ENCODE data around the gene ADCK1. TPM values are rescaled to one million over a fixed set of nuclear protein-coding genes. Genes with fewer than 3 reads are reported as not detected.

Gene ADCK1
- total and polyA plus RNA-seq, 2 experiments from 2014 or later = 6.7 to 11.2 TPM

DNA sequence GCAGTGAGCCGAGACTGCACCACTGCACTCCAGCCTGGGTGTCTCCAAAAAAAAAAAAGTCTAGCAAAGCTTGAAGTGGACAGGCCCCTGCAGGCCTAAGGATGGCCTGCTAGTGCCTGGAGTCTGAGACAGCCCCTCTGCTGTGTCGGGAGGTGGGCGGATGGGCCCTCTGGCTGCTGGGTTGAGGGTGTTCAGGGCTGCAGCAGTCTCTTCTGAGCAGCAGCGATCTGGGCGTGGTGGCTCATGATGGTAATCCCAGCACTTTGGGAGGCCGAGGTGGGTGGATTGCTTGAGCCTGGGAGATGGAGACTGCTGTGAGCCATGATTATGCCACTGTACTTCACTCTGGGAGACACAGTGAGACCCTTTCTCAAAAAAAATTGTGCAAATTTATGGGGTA lies 57.0 kb downstream of the ADCK1 start (continued):
- TF ChIP-seq, protein P1, sequence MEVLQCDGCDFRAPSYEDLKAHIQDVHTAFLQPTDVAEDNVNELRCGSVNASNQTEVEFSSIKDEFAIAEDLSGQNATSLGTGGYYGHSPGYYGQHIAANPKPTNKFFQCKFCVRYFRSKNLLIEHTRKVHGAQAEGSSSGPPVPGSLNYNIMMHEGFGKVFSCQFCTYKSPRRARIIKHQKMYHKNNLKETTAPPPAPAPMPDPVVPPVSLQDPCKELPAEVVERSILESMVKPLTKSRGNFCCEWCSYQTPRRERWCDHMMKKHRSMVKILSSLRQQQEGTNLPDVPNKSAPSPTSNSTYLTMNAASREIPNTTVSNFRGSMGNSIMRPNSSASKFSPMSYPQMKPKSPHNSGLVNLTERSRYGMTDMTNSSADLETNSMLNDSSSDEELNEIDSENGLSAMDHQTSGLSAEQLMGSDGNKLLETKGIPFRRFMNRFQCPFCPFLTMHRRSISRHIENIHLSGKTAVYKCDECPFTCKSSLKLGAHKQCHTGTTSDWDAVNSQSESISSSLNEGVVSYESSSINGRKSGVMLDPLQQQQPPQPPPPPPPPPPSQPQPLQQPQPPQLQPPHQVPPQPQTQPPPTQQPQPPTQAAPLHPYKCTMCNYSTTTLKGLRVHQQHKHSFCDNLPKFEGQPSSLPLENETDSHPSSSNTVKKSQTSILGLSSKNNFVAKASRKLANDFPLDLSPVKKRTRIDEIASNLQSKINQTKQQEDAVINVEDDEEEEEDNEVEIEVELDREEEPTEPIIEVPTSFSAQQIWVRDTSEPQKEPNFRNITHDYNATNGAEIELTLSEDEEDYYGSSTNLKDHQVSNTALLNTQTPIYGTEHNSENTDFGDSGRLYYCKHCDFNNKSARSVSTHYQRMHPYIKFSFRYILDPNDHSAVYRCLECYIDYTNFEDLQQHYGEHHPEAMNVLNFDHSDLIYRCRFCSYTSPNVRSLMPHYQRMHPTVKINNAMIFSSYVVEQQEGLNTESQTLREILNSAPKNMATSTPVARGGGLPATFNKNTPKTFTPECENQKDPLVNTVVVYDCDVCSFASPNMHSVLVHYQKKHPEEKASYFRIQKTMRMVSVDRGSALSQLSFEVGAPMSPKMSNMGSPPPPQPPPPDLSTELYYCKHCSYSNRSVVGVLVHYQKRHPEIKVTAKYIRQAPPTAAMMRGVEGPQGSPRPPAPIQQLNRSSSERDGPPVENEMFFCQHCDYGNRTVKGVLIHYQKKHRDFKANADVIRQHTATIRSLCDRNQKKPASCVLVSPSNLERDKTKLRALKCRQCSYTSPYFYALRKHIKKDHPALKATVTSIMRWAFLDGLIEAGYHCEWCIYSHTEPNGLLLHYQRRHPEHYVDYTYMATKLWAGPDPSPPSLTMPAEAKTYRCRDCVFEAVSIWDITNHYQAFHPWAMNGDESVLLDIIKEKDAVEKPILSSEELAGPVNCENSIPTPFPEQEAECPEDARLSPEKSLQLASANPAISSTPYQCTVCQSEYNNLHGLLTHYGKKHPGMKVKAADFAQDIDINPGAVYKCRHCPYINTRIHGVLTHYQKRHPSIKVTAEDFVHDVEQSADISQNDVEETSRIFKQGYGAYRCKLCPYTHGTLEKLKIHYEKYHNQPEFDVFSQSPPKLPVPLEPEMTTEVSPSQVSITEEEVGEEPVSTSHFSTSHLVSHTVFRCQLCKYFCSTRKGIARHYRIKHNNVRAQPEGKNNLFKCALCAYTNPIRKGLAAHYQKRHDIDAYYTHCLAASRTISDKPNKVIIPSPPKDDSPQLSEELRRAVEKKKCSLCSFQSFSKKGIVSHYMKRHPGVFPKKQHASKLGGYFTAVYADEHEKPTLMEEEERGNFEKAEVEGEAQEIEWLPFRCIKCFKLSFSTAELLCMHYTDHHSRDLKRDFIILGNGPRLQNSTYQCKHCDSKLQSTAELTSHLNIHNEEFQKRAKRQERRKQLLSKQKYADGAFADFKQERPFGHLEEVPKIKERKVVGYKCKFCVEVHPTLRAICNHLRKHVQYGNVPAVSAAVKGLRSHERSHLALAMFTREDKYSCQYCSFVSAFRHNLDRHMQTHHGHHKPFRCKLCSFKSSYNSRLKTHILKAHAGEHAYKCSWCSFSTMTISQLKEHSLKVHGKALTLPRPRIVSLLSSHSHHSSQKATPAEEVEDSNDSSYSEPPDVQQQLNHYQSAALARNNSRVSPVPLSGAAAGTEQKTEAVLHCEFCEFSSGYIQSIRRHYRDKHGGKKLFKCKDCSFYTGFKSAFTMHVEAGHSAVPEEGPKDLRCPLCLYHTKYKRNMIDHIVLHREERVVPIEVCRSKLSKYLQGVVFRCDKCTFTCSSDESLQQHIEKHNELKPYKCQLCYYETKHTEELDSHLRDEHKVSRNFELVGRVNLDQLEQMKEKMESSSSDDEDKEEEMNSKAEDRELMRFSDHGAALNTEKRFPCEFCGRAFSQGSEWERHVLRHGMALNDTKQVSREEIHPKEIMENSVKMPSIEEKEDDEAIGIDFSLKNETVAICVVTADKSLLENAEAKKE (CRISPR knock-in tag; IDR thresholded peaks at IDR 0.05) = no peak
- TF ChIP-seq STAT1 (IDR thresholded peaks at IDR 0.05; ENCODE audit: unreplicated experiment) (no peak), POLR2AphosphoS5 (IDR thresholded peaks at IDR 0.05; ENCODE audit: low read depth) (no peak)

DNA sequence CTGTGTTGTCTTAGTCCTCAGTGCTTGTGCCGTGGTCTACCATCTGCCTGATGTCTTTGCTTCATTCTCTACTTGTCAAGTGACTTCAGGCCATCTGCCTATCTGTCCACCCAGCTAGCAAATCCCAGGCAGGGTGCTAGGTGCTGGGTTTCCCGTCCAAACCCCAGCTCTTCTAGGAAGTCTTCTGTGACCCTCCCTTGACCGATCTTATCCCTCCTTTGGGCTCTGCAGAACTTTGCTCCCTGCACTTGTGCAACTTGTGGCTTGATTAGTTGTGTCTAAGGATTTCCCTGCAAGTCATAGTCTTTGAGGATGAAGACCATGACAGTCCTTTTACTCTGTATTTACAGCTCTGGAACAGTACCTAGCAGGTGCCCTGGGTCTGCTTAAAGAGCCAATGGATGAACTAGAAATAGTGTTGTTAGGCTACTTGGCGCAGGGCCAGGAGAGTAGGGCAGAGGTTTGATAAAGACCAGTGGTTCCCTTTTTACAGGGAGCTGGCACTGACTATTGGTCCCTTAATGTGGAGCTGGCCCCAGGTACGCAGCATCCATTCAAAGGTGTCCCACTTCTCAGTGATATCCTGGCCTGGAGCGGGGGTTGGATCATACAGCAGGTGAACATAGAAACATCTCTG lies 60.1 kb downstream of the ADCK1 start:
- H3K27ac Mint-ChIP-seq = no peak overlapping the region
- no peaks in the 10 kb centered on the region for H3K9me3 Mint-ChIP-seq
- Histone ChIP-seq H3K36me3 (ENCODE audit: insufficient read depth) (no peaks in the 10 kb centered on the region), H3K4me3 (no peak overlapping the region), H3K79me2 (replicated peaks; ENCODE audit: insufficient read depth) (no peaks in the 10 kb centered on the region), H4K20me1 (replicated peaks; ENCODE audit: insufficient read depth) (no peaks in the 10 kb centered on the region), H2AFZ (no peak overlapping the region), H3F3A (replicated peaks; ENCODE audit: low read depth) (no peaks in the 10 kb centered on the region), H3K4me2 (no peak overlapping the region), H3K27ac (ENCODE audit: low read depth) (no peak overlapping the region), H3K27me3 (ENCODE audit: insufficient read depth) (no peaks in the 10 kb centered on the region), H3K4me1 (ENCODE audit: insufficient read depth) (no peaks in the 10 kb centered on the region), H3K9me2 (ENCODE audit: insufficient read depth) (no peaks in the 10 kb centered on the region)
- H3K36me3 Mint-ChIP-seq (ENCODE audit: low read depth) = peaks cover 4% of the 10 kb centered on the region; the same call in 2 of the 3 replicates
- no peak for DNase-seq (ENCODE audit: low spot score)
- 0 out of 3 replicates have a peak, but pooled peaks cover under 1% of the 10 kb centered on the region for H3K4me1 Mint-ChIP-seq
- H3K27me3 Mint-ChIP-seq (ENCODE audit: insufficient read depth, low read depth, poor library complexity) = peaks cover 4% of the 10 kb centered on the region
- H3K4me3 Mint-ChIP-seq = no peak overlapping the region
- ATAC-seq = no peak
- no peak for TF ChIP-seq POLR2AphosphoS5 (IDR thresholded peaks at IDR 0.05; ENCODE audit: low read depth)
- TF ChIP-seq, protein P2, sequence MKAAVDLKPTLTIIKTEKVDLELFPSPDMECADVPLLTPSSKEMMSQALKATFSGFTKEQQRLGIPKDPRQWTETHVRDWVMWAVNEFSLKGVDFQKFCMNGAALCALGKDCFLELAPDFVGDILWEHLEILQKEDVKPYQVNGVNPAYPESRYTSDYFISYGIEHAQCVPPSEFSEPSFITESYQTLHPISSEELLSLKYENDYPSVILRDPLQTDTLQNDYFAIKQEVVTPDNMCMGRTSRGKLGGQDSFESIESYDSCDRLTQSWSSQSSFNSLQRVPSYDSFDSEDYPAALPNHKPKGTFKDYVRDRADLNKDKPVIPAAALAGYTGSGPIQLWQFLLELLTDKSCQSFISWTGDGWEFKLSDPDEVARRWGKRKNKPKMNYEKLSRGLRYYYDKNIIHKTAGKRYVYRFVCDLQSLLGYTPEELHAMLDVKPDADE (IDR thresholded peaks at IDR 0.05) = no peak
- TF ChIP-seq, protein P1 (CRISPR knock-in tag; IDR thresholded peaks at IDR 0.05) = no peak
- no peak for TF ChIP-seq CREB1 (CRISPR knock-in tag; IDR thresholded peaks at IDR 0.05; ENCODE audit: low read depth)
- no peak for TF ChIP-seq EZH2 (IDR thresholded peaks at IDR 0.05; ENCODE audit: low read depth, unreplicated experiment)
- no peak for TF ChIP-seq STAT1 (IDR thresholded peaks at IDR 0.05; ENCODE audit: unreplicated experiment)
- no peak for TF ChIP-seq EZH2phosphoT487 (IDR thresholded peaks at IDR 0.05; ENCODE audit: unreplicated experiment)
- no peak for TF ChIP-seq ZNF331 (CRISPR knock-in tag; IDR thresholded peaks at IDR 0.05; ENCODE audit: low read depth)
